Panc1 (cell line): ENCODE measurements around the gene RPS2. TPM values are rescaled to one million over a fixed set of nuclear protein-coding genes. Genes with fewer than 3 reads are reported as not detected.

Experiments
- ATAC-seq: fragments of 200-7000 bp; cut with Tn5 transposase; 2 replicates; pipeline ENCODE4 v1.9.1; 2020; ENCODE audit warnings: mild to moderate bottlenecking, moderate library complexity
- BruUV-seq: library from RNA; stranded (reverse); fragments of 400-500 nt; replicated peaks from 2 replicates; lab custom pipeline; 2021; lab: Mats Ljungman, UMichigan
- CTCF ChIA-PET: fragments of 300-600 bp; sonication (Branson Sonifier 250); formaldehyde crosslinking; loops from one replicate; lab custom pipeline; 2022; ENCODE audit warnings: antibody characterized with exemption; lab: Charles Lee
- POLR2A ChIA-PET: fragments of 300-600 bp; sonication (Branson Sonifier 250); formaldehyde crosslinking; loops from one replicate; lab custom pipeline; 2022; ENCODE audit warnings: antibody characterized with exemption; lab: Charles Lee
- DNase-seq: peaks from one replicate; pipeline ENCODE4 v3.0.0-alpha.2; 2010; ENCODE audit warnings: low read depth, low spot score
- H3K27ac ChIP-seq: 2 replicates; pipeline ENCODE4 v1.5.1; 2011; ENCODE audit warnings: mild to moderate bottlenecking, low read length, inconsistent platforms
- H3K27me3 ChIP-seq: fragments of 200-500 bp; sonication (Bioruptor generic); 2 replicates; pipeline ENCODE4 v1.6.0; 2014; ENCODE audit warnings: low read length, inconsistent platforms; ENCODE audit not compliant: control insufficient read depth, insufficient read depth
- H3K36me3 ChIP-seq: fragments of 200-500 bp; sonication (Bioruptor generic); 2 replicates; pipeline ENCODE4 v1.5.1; 2014; ENCODE audit warnings: inconsistent platforms, mild to moderate bottlenecking, low read length, moderate library complexity; ENCODE audit not compliant: control insufficient read depth, insufficient read depth
- H3K4me1 ChIP-seq: 2 replicates; pipeline ENCODE4 v1.5.1; 2011; ENCODE audit warnings: inconsistent platforms, mild to moderate bottlenecking, low read length, moderate library complexity; ENCODE audit not compliant: control insufficient read depth, insufficient read depth
- H3K4me3 ChIP-seq, 2 experiments: 2 replicates each; pipeline ENCODE4 v1.5.1; 2011 to 2012; ENCODE audit warnings: low read depth in 2 of 2, low read length in 2 of 2, mild to moderate bottlenecking in 2 of 2, inconsistent platforms in 1 of 2, moderate library complexity in 1 of 2
- H3K9me3 ChIP-seq: fragments of 200-500 bp; sonication (Bioruptor generic); 2 replicates; pipeline ENCODE4 v1.5.1; 2014; ENCODE audit warnings: low read depth, mild to moderate bottlenecking, inconsistent platforms, low read length, moderate library complexity; ENCODE audit not compliant: control insufficient read depth, insufficient read depth
- POLR2AphosphoS5 ChIP-seq: IDR thresholded peaks from 2 replicates; pipeline ENCODE4 v1.6.1; 2012; ENCODE audit warnings: mild to moderate bottlenecking, low read depth, low read length, moderate library complexity
- SIN3A ChIP-seq: IDR thresholded peaks from 2 replicates; pipeline ENCODE4 v1.6.1; 2012; ENCODE audit warnings: low read depth, mild to moderate bottlenecking, low read length, moderate library complexity, borderline replicate concordance; ENCODE audit not compliant: insufficient read depth
- TCF7L2 ChIP-seq: IDR thresholded peaks from 2 replicates; pipeline ENCODE4 v1.6.1; 2011; ENCODE audit warnings: mild to moderate bottlenecking, low read depth, low read length, inconsistent platforms
- in situ Hi-C: cut with HindIII; loops from 2 replicates; pipeline ENCODE4 v1.10.0; 2016; ENCODE audit warnings: low sequenced_read_pairs, low pct_unique_long_range_greater_than_20kb
- intact Hi-C: fragments of 100-400 bp; cut with micrococcal nuclease; formaldehyde crosslinking; loops from one replicate; pipeline ENCODE4 v1.10.0; 2022; ENCODE audit not compliant: unreplicated experiment
- total RNA-seq: library from RNA; stranded (reverse); gene quantifications from one replicate; pipeline ENCODE4 v1.2.1, GENCODE V29; 2021; ENCODE audit not compliant: unreplicated experiment
- TF ChIP-seq, protein P1 (sequence below), 2 experiments: IDR thresholded peaks; 2 replicates each; pipeline ENCODE4 v1.6.1; 2011 to 2012; ENCODE audit warnings: low read depth in 2 of 2, control low read depth in 1 of 2, low read length in 1 of 2, mild to moderate bottlenecking in 1 of 2, moderate library complexity in 1 of 2; ENCODE audit not compliant: insufficient read depth in 1 of 2
- TF ChIP-seq, protein P2 (sequence below): fragments of 450-650 bp; IDR thresholded peaks from 2 replicates; pipeline ENCODE4 v1.5.1; 2017; ENCODE audit warnings: mild to moderate bottlenecking

RPS2 gene
- total RNA-seq, 1 experiment from 2014 or later, result 2,794 TPM

DNA sequence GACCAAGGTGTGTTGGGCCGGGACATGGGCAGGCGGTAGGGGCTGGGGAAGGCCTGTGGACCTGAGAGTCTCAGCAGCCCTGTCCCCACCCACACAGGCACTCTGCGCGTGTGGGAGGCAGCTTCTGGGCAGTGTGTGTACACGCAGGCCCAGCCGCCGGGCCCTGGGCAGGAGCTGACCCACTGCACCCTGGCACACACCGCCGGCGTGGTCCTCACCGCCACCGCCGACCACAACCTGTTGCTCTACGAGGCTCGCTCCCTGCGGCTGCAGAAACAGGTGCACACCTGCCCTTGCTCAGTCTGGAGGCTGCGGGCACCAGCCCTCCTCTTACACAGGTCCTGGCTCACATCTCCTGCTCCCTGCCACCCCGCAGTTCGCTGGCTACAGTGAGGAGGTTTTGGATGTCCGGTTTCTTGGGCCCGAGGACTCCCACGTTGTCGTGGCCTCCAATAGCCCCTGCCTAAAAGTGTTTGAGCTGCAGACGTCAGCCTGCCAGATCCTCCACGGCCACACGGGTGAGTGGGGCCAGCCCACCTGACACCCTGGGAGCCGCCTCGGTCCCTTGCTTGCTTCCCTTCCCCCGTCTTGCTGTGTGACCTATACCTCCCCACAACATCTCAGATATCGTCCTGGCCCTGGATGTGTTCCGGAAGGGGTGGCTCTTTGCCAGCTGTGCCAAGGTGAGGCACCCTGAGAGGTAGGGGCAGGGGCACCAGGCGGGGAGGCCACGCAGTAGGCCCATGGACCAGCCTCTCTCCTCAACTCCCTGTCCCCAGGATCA lies 11.0 kb upstream of the RPS2 start:
- BruUV-seq, result no TSS peak
- ATAC-seq (no peak), DNase-seq (no peak)
- intact Hi-C loops (no loop called here), in situ Hi-C loops (no loop called here)
- TF ChIP-seq, protein P1, sequence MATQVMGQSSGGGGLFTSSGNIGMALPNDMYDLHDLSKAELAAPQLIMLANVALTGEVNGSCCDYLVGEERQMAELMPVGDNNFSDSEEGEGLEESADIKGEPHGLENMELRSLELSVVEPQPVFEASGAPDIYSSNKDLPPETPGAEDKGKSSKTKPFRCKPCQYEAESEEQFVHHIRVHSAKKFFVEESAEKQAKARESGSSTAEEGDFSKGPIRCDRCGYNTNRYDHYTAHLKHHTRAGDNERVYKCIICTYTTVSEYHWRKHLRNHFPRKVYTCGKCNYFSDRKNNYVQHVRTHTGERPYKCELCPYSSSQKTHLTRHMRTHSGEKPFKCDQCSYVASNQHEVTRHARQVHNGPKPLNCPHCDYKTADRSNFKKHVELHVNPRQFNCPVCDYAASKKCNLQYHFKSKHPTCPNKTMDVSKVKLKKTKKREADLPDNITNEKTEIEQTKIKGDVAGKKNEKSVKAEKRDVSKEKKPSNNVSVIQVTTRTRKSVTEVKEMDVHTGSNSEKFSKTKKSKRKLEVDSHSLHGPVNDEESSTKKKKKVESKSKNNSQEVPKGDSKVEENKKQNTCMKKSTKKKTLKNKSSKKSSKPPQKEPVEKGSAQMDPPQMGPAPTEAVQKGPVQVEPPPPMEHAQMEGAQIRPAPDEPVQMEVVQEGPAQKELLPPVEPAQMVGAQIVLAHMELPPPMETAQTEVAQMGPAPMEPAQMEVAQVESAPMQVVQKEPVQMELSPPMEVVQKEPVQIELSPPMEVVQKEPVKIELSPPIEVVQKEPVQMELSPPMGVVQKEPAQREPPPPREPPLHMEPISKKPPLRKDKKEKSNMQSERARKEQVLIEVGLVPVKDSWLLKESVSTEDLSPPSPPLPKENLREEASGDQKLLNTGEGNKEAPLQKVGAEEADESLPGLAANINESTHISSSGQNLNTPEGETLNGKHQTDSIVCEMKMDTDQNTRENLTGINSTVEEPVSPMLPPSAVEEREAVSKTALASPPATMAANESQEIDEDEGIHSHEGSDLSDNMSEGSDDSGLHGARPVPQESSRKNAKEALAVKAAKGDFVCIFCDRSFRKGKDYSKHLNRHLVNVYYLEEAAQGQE (IDR thresholded peaks at IDR 0.05; ENCODE audit: insufficient read depth in 1 of 2, low read depth in 2 of 2, low read length in 1 of 2), result no peak
- TF ChIP-seq TCF7L2, result no peak
- no peak for TF ChIP-seq SIN3A
- no peak for TF ChIP-seq POLR2AphosphoS5
- TF ChIP-seq, protein P2, sequence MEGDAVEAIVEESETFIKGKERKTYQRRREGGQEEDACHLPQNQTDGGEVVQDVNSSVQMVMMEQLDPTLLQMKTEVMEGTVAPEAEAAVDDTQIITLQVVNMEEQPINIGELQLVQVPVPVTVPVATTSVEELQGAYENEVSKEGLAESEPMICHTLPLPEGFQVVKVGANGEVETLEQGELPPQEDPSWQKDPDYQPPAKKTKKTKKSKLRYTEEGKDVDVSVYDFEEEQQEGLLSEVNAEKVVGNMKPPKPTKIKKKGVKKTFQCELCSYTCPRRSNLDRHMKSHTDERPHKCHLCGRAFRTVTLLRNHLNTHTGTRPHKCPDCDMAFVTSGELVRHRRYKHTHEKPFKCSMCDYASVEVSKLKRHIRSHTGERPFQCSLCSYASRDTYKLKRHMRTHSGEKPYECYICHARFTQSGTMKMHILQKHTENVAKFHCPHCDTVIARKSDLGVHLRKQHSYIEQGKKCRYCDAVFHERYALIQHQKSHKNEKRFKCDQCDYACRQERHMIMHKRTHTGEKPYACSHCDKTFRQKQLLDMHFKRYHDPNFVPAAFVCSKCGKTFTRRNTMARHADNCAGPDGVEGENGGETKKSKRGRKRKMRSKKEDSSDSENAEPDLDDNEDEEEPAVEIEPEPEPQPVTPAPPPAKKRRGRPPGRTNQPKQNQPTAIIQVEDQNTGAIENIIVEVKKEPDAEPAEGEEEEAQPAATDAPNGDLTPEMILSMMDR, result no peak
- ChIA-PET POLR2A (no interaction called here), CTCF (no interaction called here)
- Histone ChIP-seq H3K4me3 (no peak overlapping the region), H3K36me3 (no peaks in the 10 kb centered on the region; the same call in 1 of the 2 replicates), H3K4me1 (peaks cover 13% of the 10 kb centered on the region), H3K27ac (no peak overlapping the region), H3K27me3 (no peaks in the 10 kb centered on the region), H3K9me3 (no peaks in the 10 kb centered on the region)

DNA sequence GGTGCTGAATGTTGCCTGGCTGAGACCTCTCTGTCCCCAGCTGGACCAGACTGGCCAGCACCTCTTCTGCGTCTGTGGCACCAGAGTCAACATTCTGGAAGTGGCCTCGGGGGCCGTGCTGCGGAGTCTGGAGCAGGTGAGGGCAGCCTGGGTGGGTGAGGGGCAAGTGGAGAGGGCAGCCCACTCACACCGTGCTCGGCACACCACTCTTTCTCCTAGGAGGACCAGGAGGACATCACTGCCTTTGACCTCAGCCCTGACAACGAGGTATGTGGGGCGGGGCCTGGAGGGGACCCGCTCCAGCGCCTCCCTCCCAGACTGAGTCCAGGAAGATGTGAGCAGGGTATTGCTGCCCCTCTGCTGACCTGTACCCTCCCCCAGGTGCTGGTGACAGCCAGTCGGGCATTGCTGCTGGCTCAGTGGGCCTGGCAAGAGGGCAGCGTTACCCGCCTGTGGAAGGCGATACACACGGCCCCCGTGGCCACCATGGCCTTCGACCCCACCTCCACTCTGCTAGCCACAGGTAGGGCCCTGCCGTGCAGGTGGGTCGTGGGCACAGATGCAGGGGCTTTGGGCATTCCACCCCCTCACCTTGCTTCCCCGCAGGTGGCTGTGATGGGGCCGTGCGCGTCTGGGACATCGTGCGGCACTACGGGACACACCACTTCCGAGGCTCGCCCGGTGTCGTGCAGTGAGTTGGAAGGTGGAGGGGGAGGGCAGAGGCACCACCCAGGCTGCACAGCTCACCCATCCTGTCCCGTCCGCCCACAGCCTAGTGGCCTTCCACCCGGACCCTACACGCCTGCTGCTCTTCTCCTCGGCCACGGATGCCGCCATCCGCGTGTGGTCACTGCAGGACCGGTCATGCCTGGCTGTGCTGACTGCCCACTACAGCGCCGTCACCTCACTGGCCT lies 9.8 kb upstream of the RPS2 start:
- POLR2A ChIA-PET, result no interaction called here
- TF ChIP-seq, protein P2, result no peak
- no peak for TF ChIP-seq TCF7L2
- TF ChIP-seq, protein P1 (IDR thresholded peaks at IDR 0.05; ENCODE audit: insufficient read depth in 1 of 2, low read depth in 2 of 2, low read length in 1 of 2), result no peak
- TF ChIP-seq POLR2AphosphoS5, result no peak
- no peak for TF ChIP-seq SIN3A
- Histone ChIP-seq H3K4me3 (no peak overlapping the region), H3K36me3 (no peaks in the 10 kb centered on the region; the same call in 1 of the 2 replicates), H3K27ac (no peak overlapping the region), H3K4me1 (0 out of 2 replicates have a peak, but pooled peaks cover 4% of the 10 kb centered on the region), H3K27me3 (no peaks in the 10 kb centered on the region), H3K9me3 (no peaks in the 10 kb centered on the region)
- BruUV-seq, result no TSS peak
- intact Hi-C loops, result no loop called here
- in situ Hi-C loops, result no loop called here
- CTCF ChIA-PET, result no interaction called here
- ATAC-seq (no peak), DNase-seq (no peak)
